GM10266 (cell line): ENCODE measurements around the gene MYBPH.

Experiments used
- DNase-seq: peaks from one replicate; pipeline ENCODE4 v3.0.0; 2012; ENCODE audit errors: extremely low spot score
- TF ChIP-seq, protein P1 (sequence below): IDR thresholded peaks from 2 replicates; pipeline ENCODE4 v1.5.1; 2012; ENCODE audit warnings: mild to moderate bottlenecking, low read depth; ENCODE audit not compliant: control insufficient read depth, insufficient read depth; ENCODE audit errors: missing control alignments

MYBPH gene

GRCh38 chr1:203199816-203200571, 24.4 kb upstream of the MYBPH start:
- no peak for DNase-seq
- TF ChIP-seq, protein P1, sequence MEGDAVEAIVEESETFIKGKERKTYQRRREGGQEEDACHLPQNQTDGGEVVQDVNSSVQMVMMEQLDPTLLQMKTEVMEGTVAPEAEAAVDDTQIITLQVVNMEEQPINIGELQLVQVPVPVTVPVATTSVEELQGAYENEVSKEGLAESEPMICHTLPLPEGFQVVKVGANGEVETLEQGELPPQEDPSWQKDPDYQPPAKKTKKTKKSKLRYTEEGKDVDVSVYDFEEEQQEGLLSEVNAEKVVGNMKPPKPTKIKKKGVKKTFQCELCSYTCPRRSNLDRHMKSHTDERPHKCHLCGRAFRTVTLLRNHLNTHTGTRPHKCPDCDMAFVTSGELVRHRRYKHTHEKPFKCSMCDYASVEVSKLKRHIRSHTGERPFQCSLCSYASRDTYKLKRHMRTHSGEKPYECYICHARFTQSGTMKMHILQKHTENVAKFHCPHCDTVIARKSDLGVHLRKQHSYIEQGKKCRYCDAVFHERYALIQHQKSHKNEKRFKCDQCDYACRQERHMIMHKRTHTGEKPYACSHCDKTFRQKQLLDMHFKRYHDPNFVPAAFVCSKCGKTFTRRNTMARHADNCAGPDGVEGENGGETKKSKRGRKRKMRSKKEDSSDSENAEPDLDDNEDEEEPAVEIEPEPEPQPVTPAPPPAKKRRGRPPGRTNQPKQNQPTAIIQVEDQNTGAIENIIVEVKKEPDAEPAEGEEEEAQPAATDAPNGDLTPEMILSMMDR = no peak

- TF ChIP-seq, protein P1 = no peak
- DNase-seq = no peak
Measured at GRCh38 chr1:203199481-203199815, 23.8 kb upstream of the MYBPH start.

GRCh38 chr1:203199002-203199401, 23.4 kb upstream of the MYBPH start:
- TF ChIP-seq, protein P1 = no peak
- no peak for DNase-seq

- TF ChIP-seq, protein P1 = no peak
- no peak for DNase-seq
Measured at GRCh38 chr1:203197625-203198024, 22.0 kb upstream of the MYBPH start.

GRCh38 chr1:203196371-203196770, 20.7 kb upstream of the MYBPH start:
- no peak for DNase-seq
- TF ChIP-seq, protein P1 = no peak

GRCh38 chr1:203190949-203191348, 15.3 kb upstream of the MYBPH start:
- DNase-seq = no peak
- TF ChIP-seq, protein P1 = no peak

DNA sequence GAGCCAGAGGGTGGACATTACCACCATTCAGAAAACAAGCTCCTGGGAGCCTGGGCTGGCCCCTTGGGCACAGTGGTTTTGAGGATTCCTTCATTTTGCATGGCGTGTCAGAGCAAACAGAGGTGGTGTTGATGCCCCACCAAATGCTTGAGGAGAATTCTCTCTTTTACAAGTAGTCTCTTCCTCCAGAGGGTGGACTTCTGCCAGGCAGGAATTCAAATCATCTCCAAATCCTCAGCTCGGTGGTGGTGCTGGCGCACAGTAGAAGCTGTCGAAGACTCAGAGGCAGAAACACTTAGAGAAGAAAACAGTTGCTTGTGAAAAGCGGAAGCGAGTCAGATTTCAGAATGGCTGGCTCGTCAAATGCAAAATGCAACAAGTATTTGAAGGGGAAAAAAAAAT, 14.3 kb upstream of the MYBPH start:
- DNase-seq = no peak
- TF ChIP-seq, protein P1 = no peak
